ENCODE results near the gene OLA1.

OLA1 gene

GRCh38 chr2:174217869-174218268 is 30.5 kb downstream of the OLA1 start:
- no peak overlapping the region for H3K4me3 ChIP-seq

GRCh38 chr2:174211954-174212353 is 36.4 kb downstream of the OLA1 start:
- Histone ChIP-seq H3K27ac (no peak overlapping the region), H3K4me1 (no peaks in the 10 kb centered on the region), H3K9me3 (no peaks in the 10 kb centered on the region), H3K27me3 (no peaks in the 10 kb centered on the region), H3K4me3 (no peak overlapping the region), H3K36me3 (no peaks in the 10 kb centered on the region)
- TF ChIP-seq CTCF (IDR thresholded peaks at IDR 0.05) = no peak
- no peak for DNase-seq
- intact Hi-C loops (cut with DNase I; ENCODE audit: low total_unique reads) = no loop called here

More at GRCh38 chr2:174217869-174218268, 30.5 kb downstream of the OLA1 start:
- no peaks in the 10 kb centered on the region for H3K9me3 ChIP-seq
- no peak for DNase-seq
- no peak overlapping the region for H3K27ac ChIP-seq
- no peaks in the 10 kb centered on the region for H3K36me3 ChIP-seq
- H3K27me3 ChIP-seq = no peaks in the 10 kb centered on the region
- no peaks in the 10 kb centered on the region for H3K4me1 ChIP-seq
- TF ChIP-seq CTCF (IDR thresholded peaks at IDR 0.05) = no peak
- intact Hi-C loops (cut with DNase I; ENCODE audit: low total_unique reads) = no loop called here

GRCh38 chr2:174210862-174211261 is 37.5 kb downstream of the OLA1 start:
- intact Hi-C loops (cut with DNase I; ENCODE audit: low total_unique reads) = no loop called here
- TF ChIP-seq CTCF (IDR thresholded peaks at IDR 0.05) = no peak
- Histone ChIP-seq H3K27me3 (no peaks in the 10 kb centered on the region), H3K4me1 (no peaks in the 10 kb centered on the region), H3K36me3 (no peaks in the 10 kb centered on the region), H3K4me3 (no peak overlapping the region), H3K27ac (no peak overlapping the region), H3K9me3 (no peaks in the 10 kb centered on the region)
- no peak for DNase-seq

- H3K27ac ChIP-seq = no peak overlapping the region
- no peaks in the 10 kb centered on the region for H3K4me1 ChIP-seq
- no peak overlapping the region for H3K4me3 ChIP-seq
- no peaks in the 10 kb centered on the region for H3K27me3 ChIP-seq
- DNase-seq = no peak
- no peaks in the 10 kb centered on the region for H3K9me3 ChIP-seq
- intact Hi-C loops (cut with DNase I; ENCODE audit: low total_unique reads) = no loop called here
- TF ChIP-seq CTCF (IDR thresholded peaks at IDR 0.05) = no peak
- no peaks in the 10 kb centered on the region for H3K36me3 ChIP-seq
Measured at GRCh38 chr2:174209325-174209724, 39.0 kb downstream of the OLA1 start.

GRCh38 chr2:174208026-174208425 is 40.3 kb downstream of the OLA1 start:
- Histone ChIP-seq H3K27ac (no peak overlapping the region), H3K9me3 (no peaks in the 10 kb centered on the region), H3K4me1 (no peaks in the 10 kb centered on the region), H3K27me3 (no peaks in the 10 kb centered on the region), H3K4me3 (no peak overlapping the region), H3K36me3 (no peaks in the 10 kb centered on the region)
- intact Hi-C loops (cut with DNase I; ENCODE audit: low total_unique reads) = no loop called here
- no peak for DNase-seq
- TF ChIP-seq CTCF (IDR thresholded peaks at IDR 0.05) = no peak

GRCh38 chr2:174205562-174205961 is 42.8 kb downstream of the OLA1 start:
- Histone ChIP-seq H3K27ac (no peak overlapping the region), H3K27me3 (no peaks in the 10 kb centered on the region), H3K4me1 (no peaks in the 10 kb centered on the region), H3K4me3 (no peak overlapping the region), H3K36me3 (no peaks in the 10 kb centered on the region), H3K9me3 (no peaks in the 10 kb centered on the region)
- intact Hi-C loops (cut with DNase I; ENCODE audit: low total_unique reads) = no loop called here
- no peak for DNase-seq
- TF ChIP-seq CTCF (IDR thresholded peaks at IDR 0.05) = no peak

Data from tibial artery (tissue), 4 donors.